Measurements from ENCODE around the gene SPARCL1. TPM values are rescaled to one million over a fixed set of nuclear protein-coding genes. Genes with fewer than 3 reads are reported as not detected.

Gene SPARCL1
- total RNA-seq, 2 donors from 2014 or later = 836 to 868 TPM

Other genes with a start within 250 kb of the SPARCL1 start
- gene HSD17B13, start 206.5 kb downstream of the SPARCL1 start, total RNA-seq = under 1 TPM; 0.24 to 0.32 TPM
- 10 to 100 TPM; 31.1 to 36.1 TPM for gene HSD17B11, start 138.2 kb downstream of the SPARCL1 start, total RNA-seq
- gene NUDT9, start 106.8 kb downstream of the SPARCL1 start, total RNA-seq = 10 to 100 TPM; 18.9 to 21.8 TPM
- not detected for gene DSPP, start 79.2 kb upstream of the SPARCL1 start, total RNA-seq
- gene DMP1, start 120.9 kb upstream of the SPARCL1 start, total RNA-seq = not detected